ENCODE data around the gene REC8. TPM values are rescaled to one million over a fixed set of nuclear protein-coding genes. Genes with fewer than 3 reads are reported as not detected.

The REC8 gene
- total and polyA plus RNA-seq, 2 of the 13 experiments (the other 11 are each of a cell fraction or from before 2014, with no cell fraction given), result 3.4 to 14.7 TPM

- TF ChIP-seq ZNF407 (CRISPR knock-in tag; IDR thresholded peaks at IDR 0.05; ENCODE audit: not compliant biosample characterization) (peak; percentile 16), E2F2 (CRISPR knock-in tag; IDR thresholded peaks at IDR 0.05; ENCODE audit: borderline replicate concordance) (no peak), EZH2 (conservative IDR thresholded peaks at IDR 0.05; ENCODE audit: low read depth, low read length) (no peak), CREBL2 (CRISPR knock-in tag; IDR thresholded peaks at IDR 0.05; ENCODE audit: borderline replicate concordance) (no peak), MNT (IDR thresholded peaks at IDR 0.05) (no peak; the same call in 1 of the 2 replicates), ZNF784 (CRISPR knock-in tag; IDR thresholded peaks at IDR 0.05; ENCODE audit: borderline replicate concordance) (no peak), ZNF329 (CRISPR knock-in tag; IDR thresholded peaks at IDR 0.05; ENCODE audit: low read depth) (no peak), SRY (CRISPR knock-in tag; IDR thresholded peaks at IDR 0.05) (no peak), ELF4 (CRISPR knock-in tag; IDR thresholded peaks at IDR 0.05; ENCODE audit: borderline replicate concordance) (no peak), ZNF251 (CRISPR knock-in tag; IDR thresholded peaks at IDR 0.05) (peak; percentile 43; the same call in 1 of the 2 replicates), ZNF280D (CRISPR knock-in tag; IDR thresholded peaks at IDR 0.05) (no peak), ELF3 (CRISPR knock-in tag; IDR thresholded peaks at IDR 0.05) (no peak)
Measured at GRCh38 chr14:24136684-24137528, 35.0 kb upstream of the REC8 start (continued).

All from HepG2 (cell line).